Astrocyte (in vitro differentiated cells and primary cell): ENCODE data around the gene CPT1A.

ENCODE experiments used
- EZH2 ChIP-seq: IDR thresholded peaks from 2 replicates; pipeline ENCODE4 v1.6.1; 2012; ENCODE audit warnings: mild to moderate bottlenecking, low read length, inconsistent platforms; ENCODE audit not compliant: insufficient read depth
- TF ChIP-seq, protein P1 (sequence below): IDR thresholded peaks from 2 replicates; pipeline ENCODE4 v1.5.1; 2011; ENCODE audit warnings: low read depth, mild to moderate bottlenecking, inconsistent platforms, low read length, moderate library complexity; ENCODE audit not compliant: insufficient read depth

DNA sequence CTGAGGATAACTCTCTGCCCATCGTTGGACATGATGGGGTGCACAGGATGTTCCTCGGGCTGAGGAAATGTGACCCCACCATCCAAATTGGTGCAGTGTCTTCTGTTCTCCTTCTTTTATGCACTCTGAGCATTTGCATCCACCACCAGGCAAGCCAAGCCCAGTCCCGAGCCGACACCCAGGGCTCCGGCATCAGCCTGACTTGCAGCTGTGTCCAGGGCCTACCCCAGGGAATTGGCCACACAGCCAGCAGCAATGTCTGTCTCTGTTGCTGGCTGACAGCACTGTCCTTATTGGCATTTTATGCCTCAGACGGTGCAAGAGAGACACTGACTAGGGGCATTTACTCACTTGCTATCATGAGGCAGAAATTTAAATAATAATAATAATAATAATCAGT, 25.4 kb upstream of the CPT1A start:
- TF ChIP-seq, protein P1, sequence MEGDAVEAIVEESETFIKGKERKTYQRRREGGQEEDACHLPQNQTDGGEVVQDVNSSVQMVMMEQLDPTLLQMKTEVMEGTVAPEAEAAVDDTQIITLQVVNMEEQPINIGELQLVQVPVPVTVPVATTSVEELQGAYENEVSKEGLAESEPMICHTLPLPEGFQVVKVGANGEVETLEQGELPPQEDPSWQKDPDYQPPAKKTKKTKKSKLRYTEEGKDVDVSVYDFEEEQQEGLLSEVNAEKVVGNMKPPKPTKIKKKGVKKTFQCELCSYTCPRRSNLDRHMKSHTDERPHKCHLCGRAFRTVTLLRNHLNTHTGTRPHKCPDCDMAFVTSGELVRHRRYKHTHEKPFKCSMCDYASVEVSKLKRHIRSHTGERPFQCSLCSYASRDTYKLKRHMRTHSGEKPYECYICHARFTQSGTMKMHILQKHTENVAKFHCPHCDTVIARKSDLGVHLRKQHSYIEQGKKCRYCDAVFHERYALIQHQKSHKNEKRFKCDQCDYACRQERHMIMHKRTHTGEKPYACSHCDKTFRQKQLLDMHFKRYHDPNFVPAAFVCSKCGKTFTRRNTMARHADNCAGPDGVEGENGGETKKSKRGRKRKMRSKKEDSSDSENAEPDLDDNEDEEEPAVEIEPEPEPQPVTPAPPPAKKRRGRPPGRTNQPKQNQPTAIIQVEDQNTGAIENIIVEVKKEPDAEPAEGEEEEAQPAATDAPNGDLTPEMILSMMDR, result no peak
- TF ChIP-seq EZH2, result no peak
